ENCODE data around the gene DNAJC5. TPM values are rescaled to one million over a fixed set of nuclear protein-coding genes. Genes with fewer than 3 reads are reported as not detected.

The DNAJC5 gene
- total and polyA plus RNA-seq, 2 experiments from 2014 or later = 7.1 to 33.5 TPM

- DNase-seq (ENCODE audit: low spot score) (no peak), ATAC-seq (no peak)
- peaks cover 63% of the 10 kb centered on the region for H3K36me3 Mint-ChIP-seq (ENCODE audit: low read depth)
- Histone ChIP-seq H3K79me2 (replicated peaks; ENCODE audit: insufficient read depth) (peaks cover 27% of the 10 kb centered on the region), H3K27me3 (ENCODE audit: insufficient read depth) (no peaks in the 10 kb centered on the region), H3K9me2 (ENCODE audit: insufficient read depth) (no peaks in the 10 kb centered on the region), H3F3A (replicated peaks; ENCODE audit: low read depth) (peaks cover 9% of the 10 kb centered on the region; the same call in 1 of the 2 replicates), H3K36me3 (ENCODE audit: insufficient read depth) (peaks cover 28% of the 10 kb centered on the region), H4K20me1 (replicated peaks; ENCODE audit: insufficient read depth) (peaks cover 22% of the 10 kb centered on the region), H3K27ac (ENCODE audit: low read depth) (no peak overlapping the region), H3K4me1 (ENCODE audit: insufficient read depth) (no peaks in the 10 kb centered on the region), H3K4me2 (no peak overlapping the region), H2AFZ (no peak overlapping the region), H3K4me3 (no peak overlapping the region)
- peaks cover 10% of the 10 kb centered on the region for H3K27me3 Mint-ChIP-seq (ENCODE audit: insufficient read depth, low read depth, poor library complexity)
- no peak overlapping the region for H3K27ac Mint-ChIP-seq
- H3K4me3 Mint-ChIP-seq = no peak overlapping the region
- TF ChIP-seq ZNF114 (CRISPR knock-in tag; IDR thresholded peaks at IDR 0.05) = no peak
- TF ChIP-seq CREB1 (CRISPR knock-in tag; IDR thresholded peaks at IDR 0.05; ENCODE audit: low read depth) = no peak
- no peak for TF ChIP-seq EZH2phosphoT487 (IDR thresholded peaks at IDR 0.05; ENCODE audit: unreplicated experiment)
- no peak for TF ChIP-seq REST (IDR thresholded peaks at IDR 0.05; ENCODE audit: unreplicated experiment)
- TF ChIP-seq ZNF331 (CRISPR knock-in tag; IDR thresholded peaks at IDR 0.05; ENCODE audit: low read depth) = no peak
- TF ChIP-seq EZH2 (IDR thresholded peaks at IDR 0.05; ENCODE audit: low read depth, unreplicated experiment) = no peak
- no peak for TF ChIP-seq POLR2AphosphoS5 (IDR thresholded peaks at IDR 0.05; ENCODE audit: low read depth)
- no peaks in the 10 kb centered on the region for H3K9me3 Mint-ChIP-seq
- H3K4me1 Mint-ChIP-seq = no peaks in the 10 kb centered on the region
Measured at GRCh38 chr20:63877755-63878470, 17.0 kb upstream of the DNAJC5 start.

- Mint-ChIP-seq H3K4me3 (no peak overlapping the region), H3K36me3 (ENCODE audit: low read depth) (peaks cover 56% of the 10 kb centered on the region), H3K27ac (no peak overlapping the region), H3K4me1 (no peaks in the 10 kb centered on the region), H3K27me3 (ENCODE audit: insufficient read depth, low read depth, poor library complexity) (peaks cover 12% of the 10 kb centered on the region), H3K9me3 (no peaks in the 10 kb centered on the region)
- Histone ChIP-seq H3K36me3 (ENCODE audit: insufficient read depth) (peaks cover 20% of the 10 kb centered on the region), H3K79me2 (replicated peaks; ENCODE audit: insufficient read depth) (peaks cover 25% of the 10 kb centered on the region), H4K20me1 (replicated peaks; ENCODE audit: insufficient read depth) (peaks cover 22% of the 10 kb centered on the region), H2AFZ (no peak overlapping the region), H3F3A (replicated peaks; ENCODE audit: low read depth) (peaks cover 9% of the 10 kb centered on the region; the same call in 1 of the 2 replicates), H3K4me3 (no peak overlapping the region), H3K27me3 (ENCODE audit: insufficient read depth) (no peaks in the 10 kb centered on the region), H3K9me2 (ENCODE audit: insufficient read depth) (no peaks in the 10 kb centered on the region), H3K27ac (ENCODE audit: low read depth) (no peak overlapping the region), H3K4me1 (ENCODE audit: insufficient read depth) (no peaks in the 10 kb centered on the region), H3K4me2 (no peak overlapping the region)
- no peak for DNase-seq (ENCODE audit: low spot score)
- TF ChIP-seq STAT1 (IDR thresholded peaks at IDR 0.05; ENCODE audit: unreplicated experiment) (no peak), ZNF331 (CRISPR knock-in tag; IDR thresholded peaks at IDR 0.05; ENCODE audit: low read depth) (no peak), POLR2AphosphoS5 (IDR thresholded peaks at IDR 0.05; ENCODE audit: low read depth) (no peak), ZNF114 (CRISPR knock-in tag; IDR thresholded peaks at IDR 0.05) (no peak), ZNF462 (CRISPR knock-in tag; IDR thresholded peaks at IDR 0.05) (no peak), NANOG (IDR thresholded peaks at IDR 0.05; ENCODE audit: borderline replicate concordance) (no peak), EZH2phosphoT487 (IDR thresholded peaks at IDR 0.05; ENCODE audit: unreplicated experiment) (no peak)
- ATAC-seq = no peak
Measured at GRCh38 chr20:63878899-63879663, 15.8 kb upstream of the DNAJC5 start.
